ENCODE results near the gene PRX.
A peak's percentile ranks its signal among the peaks of the same experiment; 100 is the strongest.

PRX gene

GRCh38 chr19:40420766-40421765 lies 7.9 kb upstream of the PRX start:
- Histone ChIP-seq H3K9me3 (ENCODE audit: control insufficient read depth in 1 of 2, low read length in 2 of 2) (no peaks in the 10 kb centered on the region), H3K4me1 (ENCODE audit: control insufficient read depth in 1 of 2, insufficient read depth in 2 of 2, low read length in 2 of 2) (peaks cover 12 to 23% of the 10 kb centered on the region in 2 donors), H3K27me3 (ENCODE audit: low read depth, low read length) (no peaks in the 10 kb centered on the region), H3K27ac (ENCODE audit: low read length) (peak overlapping the region; percentile 100), H3K36me3 (ENCODE audit: control insufficient read depth in 1 of 2, insufficient read depth in 2 of 2, low read length in 2 of 2) (peaks cover 9 to 13% of the 10 kb centered on the region in 2 donors), H3K4me3 (ENCODE audit: low read depth in 1 of 2, low read length in 2 of 2) (peak overlapping the region; percentile 68 to 70)

GRCh38 chr19:40420451-40420765 lies 7.2 kb upstream of the PRX start:
- Histone ChIP-seq H3K36me3 (ENCODE audit: control insufficient read depth in 1 of 2, insufficient read depth in 2 of 2, low read length in 2 of 2) (peaks cover 9 to 13% of the 10 kb centered on the region in 2 donors), H3K27ac (ENCODE audit: low read length) (peak overlapping the region; percentile 100), H3K4me1 (ENCODE audit: control insufficient read depth in 1 of 2, insufficient read depth in 2 of 2, low read length in 2 of 2) (peaks cover 12 to 23% of the 10 kb centered on the region in 2 donors), H3K4me3 (ENCODE audit: low read depth in 1 of 2, low read length in 2 of 2) (peak overlapping the region; percentile 68 to 70), H3K27me3 (ENCODE audit: low read depth, low read length) (no peaks in the 10 kb centered on the region), H3K9me3 (ENCODE audit: control insufficient read depth in 1 of 2, low read length in 2 of 2) (no peaks in the 10 kb centered on the region)

DNA sequence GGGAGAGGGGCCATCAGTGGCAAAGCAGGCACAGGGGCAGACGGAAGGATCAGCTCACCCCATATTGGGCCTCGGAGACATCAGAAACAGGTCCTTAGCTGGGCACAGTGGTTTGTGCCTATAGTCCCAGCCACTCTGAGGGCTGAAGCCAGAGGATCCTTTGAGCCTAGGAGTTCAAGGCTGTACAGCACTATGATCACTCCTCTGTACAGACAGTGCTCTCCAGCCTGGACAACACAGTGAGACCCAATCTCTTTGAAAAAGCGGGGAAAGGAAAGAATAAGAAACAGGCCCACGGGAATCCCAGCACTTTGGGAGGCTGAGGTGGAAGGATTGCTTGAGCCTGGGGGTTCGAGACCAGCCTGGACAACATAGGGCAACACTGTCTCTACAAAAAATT lies 6.6 kb upstream of the PRX start:
- Histone ChIP-seq H3K4me1 (ENCODE audit: control insufficient read depth in 1 of 2, insufficient read depth in 2 of 2, low read length in 2 of 2) (peaks cover 12 to 23% of the 10 kb centered on the region in 2 donors), H3K9me3 (ENCODE audit: control insufficient read depth in 1 of 2, low read length in 2 of 2) (no peaks in the 10 kb centered on the region), H3K27ac (ENCODE audit: low read length) (no peak overlapping the region), H3K36me3 (ENCODE audit: control insufficient read depth in 1 of 2, insufficient read depth in 2 of 2, low read length in 2 of 2) (peaks cover 9 to 13% of the 10 kb centered on the region in 2 donors), H3K4me3 (ENCODE audit: low read depth in 1 of 2, low read length in 2 of 2) (no peak overlapping the region), H3K27me3 (ENCODE audit: low read depth, low read length) (no peaks in the 10 kb centered on the region)

DNA sequence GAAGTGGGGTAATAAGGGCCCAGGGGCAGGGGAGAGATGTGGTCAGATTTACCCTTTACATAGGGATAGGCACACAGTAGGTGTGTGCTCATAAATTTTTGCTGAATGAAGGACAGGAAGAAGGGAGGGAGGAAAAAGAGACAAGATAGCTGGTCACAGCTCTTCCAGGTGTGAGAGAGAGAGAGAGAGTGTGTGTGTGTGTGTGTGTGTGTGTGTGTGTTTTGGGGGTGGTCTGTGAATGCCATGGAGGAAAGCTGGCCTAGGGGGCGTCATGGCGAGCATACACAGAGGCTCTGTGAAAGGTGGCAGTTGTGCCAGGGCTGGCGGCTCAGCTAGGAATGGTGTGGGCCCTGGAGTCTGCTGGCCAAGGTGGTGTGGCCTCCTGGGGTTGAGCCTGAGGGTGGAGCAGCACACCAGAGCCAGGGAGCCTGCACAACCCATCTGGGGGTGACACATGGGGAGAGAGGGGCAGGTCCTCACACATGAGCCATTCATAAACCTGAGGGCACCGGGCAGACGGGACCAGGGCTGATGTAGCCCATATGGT lies 6.0 kb upstream of the PRX start:
- H3K4me3 ChIP-seq (ENCODE audit: low read depth in 1 of 2, low read length in 2 of 2), result no peak overlapping the region
- no peak overlapping the region for H3K27ac ChIP-seq (ENCODE audit: low read length)
- no peaks in the 10 kb centered on the region for H3K9me3 ChIP-seq (ENCODE audit: control insufficient read depth in 1 of 2, low read length in 2 of 2)
- peaks cover 9 to 13% of the 10 kb centered on the region in 2 donors for H3K36me3 ChIP-seq (ENCODE audit: control insufficient read depth in 1 of 2, insufficient read depth in 2 of 2, low read length in 2 of 2)
- H3K27me3 ChIP-seq (ENCODE audit: low read depth, low read length), result no peaks in the 10 kb centered on the region
- peaks cover 12 to 23% of the 10 kb centered on the region in 2 donors for H3K4me1 ChIP-seq (ENCODE audit: control insufficient read depth in 1 of 2, insufficient read depth in 2 of 2, low read length in 2 of 2)

DNA sequence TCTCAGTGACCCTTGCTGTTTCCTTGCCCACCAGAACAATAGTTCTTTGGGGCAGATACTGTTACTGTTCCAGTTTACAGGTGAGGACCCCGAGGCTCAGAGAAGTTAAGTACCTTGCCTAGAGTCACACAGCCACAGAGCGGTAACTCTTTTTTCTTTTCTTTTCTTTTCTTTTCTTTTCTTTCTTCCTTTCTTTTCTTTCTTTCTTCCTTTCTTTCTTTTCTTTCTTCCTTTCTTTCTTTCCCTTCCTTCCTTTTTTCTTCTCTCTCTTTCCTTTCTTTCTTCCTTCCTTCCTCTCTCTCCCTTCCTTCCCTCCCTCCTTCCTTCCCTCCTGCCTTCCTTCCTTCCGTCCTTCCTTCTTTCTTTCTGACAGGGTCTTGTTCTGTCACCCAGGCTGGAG lies 4.9 kb upstream of the PRX start:
- no peak overlapping the region for H3K4me3 ChIP-seq (ENCODE audit: low read depth in 1 of 2, low read length in 2 of 2)
- peaks cover 12 to 15% of the 10 kb centered on the region in 2 donors for H3K4me1 ChIP-seq (ENCODE audit: control insufficient read depth in 1 of 2, insufficient read depth in 2 of 2, low read length in 2 of 2)
- H3K9me3 ChIP-seq (ENCODE audit: control insufficient read depth in 1 of 2, low read length in 2 of 2), result no peaks in the 10 kb centered on the region

GRCh38 chr19:40417643-40417981 lies 4.4 kb upstream of the PRX start:
- H3K27ac ChIP-seq (ENCODE audit: low read length), result peak overlapping the region; percentile 51
- peaks cover 8 to 11% of the 10 kb centered on the region in 2 donors for H3K4me1 ChIP-seq (ENCODE audit: control insufficient read depth in 1 of 2, insufficient read depth in 2 of 2, low read length in 2 of 2)
- H3K9me3 ChIP-seq (ENCODE audit: control insufficient read depth in 1 of 2, low read length in 2 of 2), result no peaks in the 10 kb centered on the region
- H3K36me3 ChIP-seq (ENCODE audit: control insufficient read depth in 1 of 2, insufficient read depth in 2 of 2, low read length in 2 of 2), result peaks cover 4 to 5% of the 10 kb centered on the region in 2 donors
- H3K4me3 ChIP-seq (ENCODE audit: low read depth in 1 of 2, low read length in 2 of 2), result no peak overlapping the region
- H3K27me3 ChIP-seq (ENCODE audit: low read depth, low read length), result no peaks in the 10 kb centered on the region

More for the DNA sequence above, 4.9 kb upstream of the PRX start:
- Histone ChIP-seq H3K27ac (ENCODE audit: low read length) (peak overlapping the region; percentile 51), H3K27me3 (ENCODE audit: low read depth, low read length) (no peaks in the 10 kb centered on the region), H3K36me3 (ENCODE audit: control insufficient read depth in 1 of 2, insufficient read depth in 2 of 2, low read length in 2 of 2) (peaks cover 8 to 10% of the 10 kb centered on the region in 2 donors)

DNA sequence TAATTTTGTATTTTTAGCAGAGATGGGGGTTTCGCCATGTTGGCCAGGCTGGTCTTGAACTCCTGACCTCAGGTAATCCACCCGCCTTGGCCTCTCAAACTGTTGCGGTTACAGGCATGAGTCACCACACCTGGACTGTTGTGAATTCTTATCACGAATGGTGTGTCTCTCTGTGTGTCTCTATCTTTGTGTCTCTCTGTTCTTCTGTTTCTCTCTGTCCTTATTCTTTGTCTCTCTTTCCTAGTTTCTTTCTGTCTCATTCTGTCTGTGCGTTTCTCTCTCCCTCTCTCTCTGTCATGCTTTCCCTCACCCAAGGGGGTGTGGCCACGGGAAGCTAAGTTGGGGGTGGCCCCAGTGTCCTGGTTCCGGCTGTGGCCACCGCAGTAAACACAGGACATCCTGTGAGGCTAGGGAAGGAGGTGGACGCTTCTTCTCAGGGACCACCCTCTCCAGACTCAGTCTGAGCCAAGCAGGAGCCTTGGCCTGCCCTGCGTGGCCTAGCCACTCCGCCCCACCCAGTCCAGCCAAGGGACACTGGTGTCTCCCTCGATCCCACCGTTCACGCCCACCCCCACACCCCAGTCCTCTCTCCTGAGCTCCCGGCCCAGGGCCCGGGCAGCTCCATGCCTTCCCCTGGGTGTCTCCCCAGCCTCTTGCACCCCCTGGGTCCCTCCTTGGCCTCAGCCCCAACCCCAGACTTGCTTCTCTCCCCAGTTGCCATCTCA lies 3.9 kb upstream of the PRX start:
- Histone ChIP-seq H3K9me3 (ENCODE audit: control insufficient read depth in 1 of 2, low read length in 2 of 2) (no peaks in the 10 kb centered on the region), H3K4me3 (ENCODE audit: low read depth in 1 of 2, low read length in 2 of 2) (no peak overlapping the region), H3K36me3 (ENCODE audit: control insufficient read depth in 1 of 2, insufficient read depth in 2 of 2, low read length in 2 of 2) (no peaks in the 10 kb centered on the region), H3K4me1 (ENCODE audit: control insufficient read depth in 1 of 2, insufficient read depth in 2 of 2, low read length in 2 of 2) (peaks cover 4 to 7% of the 10 kb centered on the region in 2 donors), H3K27ac (ENCODE audit: low read length) (peak overlapping the region; percentile 51), H3K27me3 (ENCODE audit: low read depth, low read length) (no peaks in the 10 kb centered on the region)

DNA sequence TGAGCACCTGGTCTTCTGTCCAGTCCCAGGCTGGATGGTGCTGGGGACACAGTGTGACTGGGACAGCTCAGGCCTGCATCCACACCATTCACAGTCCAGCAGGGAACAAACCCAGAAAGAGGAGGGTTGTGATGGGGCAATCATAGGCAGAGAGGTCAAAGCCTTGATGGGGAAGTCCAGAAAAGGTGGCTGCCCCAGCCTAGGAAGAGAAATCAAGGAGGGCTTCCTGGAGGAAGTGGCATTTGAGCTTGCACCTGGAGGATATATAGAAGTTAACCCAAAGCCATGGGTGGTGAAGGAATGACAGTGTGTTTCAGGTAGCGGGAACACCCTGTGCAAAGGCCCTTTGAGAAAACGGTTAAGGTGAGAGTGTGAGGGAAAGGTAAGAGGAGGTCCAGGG lies 2.6 kb upstream of the PRX start:
- no peak overlapping the region for H3K27ac ChIP-seq (ENCODE audit: low read length)
- H3K4me3 ChIP-seq (ENCODE audit: low read depth in 1 of 2, low read length in 2 of 2), result no peak overlapping the region
- H3K36me3 ChIP-seq (ENCODE audit: control insufficient read depth in 1 of 2, insufficient read depth in 2 of 2, low read length in 2 of 2), result no peaks in the 10 kb centered on the region
- H3K27me3 ChIP-seq (ENCODE audit: low read depth, low read length), result no peaks in the 10 kb centered on the region
- peaks cover 0 to 8% of the 10 kb centered on the region in 2 donors for H3K4me1 ChIP-seq (ENCODE audit: control insufficient read depth in 1 of 2, insufficient read depth in 2 of 2, low read length in 2 of 2)
- H3K9me3 ChIP-seq (ENCODE audit: control insufficient read depth in 1 of 2, low read length in 2 of 2), result no peaks in the 10 kb centered on the region

GRCh38 chr19:40414542-40415535 lies 1.7 kb upstream of the PRX start:
- H3K36me3 ChIP-seq (ENCODE audit: control insufficient read depth in 1 of 2, insufficient read depth in 2 of 2, low read length in 2 of 2), result no peaks in the 10 kb centered on the region
- peaks cover 0 to 8% of the 10 kb centered on the region in 2 donors for H3K4me1 ChIP-seq (ENCODE audit: control insufficient read depth in 1 of 2, insufficient read depth in 2 of 2, low read length in 2 of 2)
- H3K27me3 ChIP-seq (ENCODE audit: low read depth, low read length), result no peaks in the 10 kb centered on the region
- no peak overlapping the region for H3K4me3 ChIP-seq (ENCODE audit: low read depth in 1 of 2, low read length in 2 of 2)
- no peaks in the 10 kb centered on the region for H3K9me3 ChIP-seq (ENCODE audit: control insufficient read depth in 1 of 2, low read length in 2 of 2)
- no peak overlapping the region for H3K27ac ChIP-seq (ENCODE audit: low read length)

- Histone ChIP-seq H3K9me3 (ENCODE audit: control insufficient read depth in 1 of 2, low read length in 2 of 2) (no peaks in the 10 kb centered on the region), H3K27me3 (ENCODE audit: low read depth, low read length) (no peaks in the 10 kb centered on the region), H3K4me3 (ENCODE audit: low read depth in 1 of 2, low read length in 2 of 2) (no peak overlapping the region), H3K36me3 (ENCODE audit: control insufficient read depth in 1 of 2, insufficient read depth in 2 of 2, low read length in 2 of 2) (no peaks in the 10 kb centered on the region), H3K27ac (ENCODE audit: low read length) (no peak overlapping the region), H3K4me1 (ENCODE audit: control insufficient read depth in 1 of 2, insufficient read depth in 2 of 2, low read length in 2 of 2) (peaks cover 0 to 8% of the 10 kb centered on the region in 2 donors)
Measured at GRCh38 chr19:40412866-40413265, 312 bp downstream of the PRX start.

All from muscle layer of duodenum (tissue), 2 donors.